Endothelial cell of umbilical vein (primary cell): ENCODE measurements around the gene IL17RD.

Source experiments
- CTCF ChIP-seq, 2 donors: IDR thresholded peaks; 1 replicate in 1 of 2; 2 replicates in 1 of 2; pipeline ENCODE4 v1.5.1; 2011; ENCODE audit warnings: low read length in 2 of 2, mild to moderate bottlenecking in 2 of 2, moderate library complexity in 2 of 2, control low read depth in 1 of 2, inconsistent platforms in 1 of 2, low read depth in 1 of 2; ENCODE audit not compliant: insufficient read depth in 1 of 2; ENCODE audit errors: extremely low read depth in 1 of 2
- EZH2 ChIP-seq: IDR thresholded peaks from 2 replicates; pipeline ENCODE4 v1.6.1; 2012; ENCODE audit warnings: borderline replicate concordance, low read depth, mild to moderate bottlenecking, moderate library complexity, low read length, inconsistent platforms; ENCODE audit not compliant: severe bottlenecking
- FOS ChIP-seq: IDR thresholded peaks from 2 replicates; pipeline ENCODE4 v1.6.1; 2011; ENCODE audit warnings: mild to moderate bottlenecking, low read length, moderate library complexity, borderline replicate concordance; ENCODE audit not compliant: insufficient read depth
- GATA2 ChIP-seq: IDR thresholded peaks from 2 replicates; pipeline ENCODE4 v1.7.0; 2011; ENCODE audit warnings: low read depth, mild to moderate bottlenecking, moderate library complexity, mixed read lengths, low read length; ENCODE audit not compliant: insufficient read length, insufficient read depth
- JUN ChIP-seq: IDR thresholded peaks from 2 replicates; pipeline ENCODE4 v1.6.1; 2011; ENCODE audit warnings: borderline replicate concordance, low read depth; ENCODE audit not compliant: insufficient read length, insufficient read depth
- MAX ChIP-seq: IDR thresholded peaks from 2 replicates; pipeline ENCODE4 v1.6.1; 2011; ENCODE audit not compliant: insufficient read depth, insufficient read length
- MYC ChIP-seq: IDR thresholded peaks from one replicate; pipeline ENCODE4 v1.6.1; 2011; ENCODE audit warnings: mild to moderate bottlenecking, low read depth, low read length
- POLR2A ChIP-seq: IDR thresholded peaks from 2 replicates; pipeline ENCODE4 v1.6.1; 2012; ENCODE audit warnings: low read depth, mild to moderate bottlenecking, control low read depth, low read length
- POLR2AphosphoS5 ChIP-seq: IDR thresholded peaks from 2 replicates; pipeline ENCODE4 v1.6.1; 2012; ENCODE audit warnings: low read depth, mild to moderate bottlenecking, control low read depth, low read length, moderate library complexity; ENCODE audit not compliant: insufficient read depth

GRCh38 chr3:57164217-57164656 is 916 bp downstream of the IL17RD start:
- TF ChIP-seq CTCF (IDR thresholded peaks at IDR 0.05; ENCODE audit: extremely low read depth in 1 of 2, insufficient read depth in 1 of 2, low read depth in 1 of 2, low read length in 2 of 2) (no peak), JUN (no peak), EZH2 (no peak), POLR2A (no peak), POLR2AphosphoS5 (no peak), GATA2 (no peak), MYC (no peak), FOS (no peak), MAX (no peak)
